Embryonic facial prominence (tissue), 1 donor: ENCODE data around the gene LCP2.

Source experiments
- DNase-seq: peaks from one replicate; pipeline ENCODE4 v3.0.0-alpha.2; 2016; ENCODE audit errors: extremely low spot score

Gene LCP2

DNA sequence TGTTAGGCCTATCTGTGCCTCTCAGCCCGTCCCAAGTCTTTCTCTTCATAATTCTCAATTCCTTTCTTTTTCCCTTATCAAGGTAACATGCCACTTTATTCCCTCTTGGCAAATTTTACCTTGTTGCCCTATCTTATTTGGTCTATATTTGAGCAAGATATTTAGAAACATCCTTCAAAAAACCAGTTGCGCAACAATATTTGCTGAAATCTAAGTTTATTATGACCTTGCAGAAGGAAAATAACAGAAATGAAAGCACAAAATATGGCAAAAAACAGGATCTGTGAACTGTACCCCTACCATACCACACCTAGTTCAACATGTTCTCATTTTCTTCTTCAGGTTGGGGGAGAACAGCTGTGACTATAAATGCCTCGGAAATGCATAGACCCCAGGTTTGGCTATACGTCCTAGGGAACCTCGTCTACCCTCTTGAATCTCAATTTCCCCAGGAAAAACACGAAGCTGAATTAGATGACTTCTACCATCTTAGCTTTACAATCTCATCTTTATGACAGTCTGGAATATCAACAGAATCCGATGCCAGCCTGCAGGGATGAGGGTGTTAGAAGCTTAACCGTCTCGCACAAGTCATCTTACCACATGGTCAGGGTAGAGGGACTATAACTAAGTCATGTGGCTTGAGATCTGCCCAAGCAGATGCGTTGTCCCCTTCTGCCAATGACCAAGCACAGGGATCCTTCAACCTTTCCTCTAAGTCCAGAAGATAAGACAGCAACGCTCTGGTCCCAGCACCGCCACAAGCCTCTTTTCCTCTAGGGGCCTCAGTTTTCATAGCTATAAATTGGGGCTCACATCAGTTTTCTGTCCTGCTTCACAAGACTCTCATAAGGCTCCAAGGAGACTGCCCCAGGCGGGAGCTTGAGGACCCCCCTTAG is 1.3 kb downstream of the LCP2 start:
- no peak for DNase-seq

DNA sequence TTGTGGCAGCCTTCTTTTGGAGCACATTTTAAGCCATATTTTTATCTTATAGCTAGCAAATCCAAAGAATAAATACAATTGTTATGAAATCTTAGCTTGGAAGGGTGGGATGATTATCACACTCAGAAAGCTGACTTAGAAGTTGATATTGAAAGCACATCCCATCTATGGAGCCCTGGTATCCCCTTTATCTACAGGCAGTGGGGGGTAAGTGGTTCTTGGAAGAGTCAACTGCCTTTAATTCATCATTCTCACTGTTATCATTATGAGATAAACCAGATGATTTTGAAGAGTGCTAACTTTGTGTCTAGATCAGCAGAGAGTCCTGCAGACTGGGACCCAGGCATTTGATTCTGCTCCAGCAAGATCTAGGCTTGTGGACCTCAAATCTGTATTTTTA is 3.0 kb downstream of the LCP2 start:
- no peak for DNase-seq

DNA sequence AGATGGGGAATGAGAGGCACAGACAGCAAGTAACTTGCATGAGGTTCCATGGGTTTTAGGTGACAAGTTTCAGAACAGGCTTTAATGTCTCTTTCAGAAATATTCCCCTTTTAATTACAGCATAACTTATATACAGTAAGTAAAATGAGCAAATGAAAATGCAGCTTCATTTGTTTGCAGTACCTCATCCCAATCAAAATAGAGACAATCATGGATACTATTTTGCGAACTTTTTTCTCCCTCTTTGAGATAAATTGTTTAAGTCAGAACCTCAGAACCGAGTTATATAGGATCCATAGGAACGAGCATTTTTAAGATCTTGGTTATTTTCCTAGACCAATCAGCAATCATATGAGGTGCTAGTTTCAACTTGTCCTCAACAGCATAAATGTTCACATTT is 3.5 kb downstream of the LCP2 start:
- DNase-seq = no peak

DNA sequence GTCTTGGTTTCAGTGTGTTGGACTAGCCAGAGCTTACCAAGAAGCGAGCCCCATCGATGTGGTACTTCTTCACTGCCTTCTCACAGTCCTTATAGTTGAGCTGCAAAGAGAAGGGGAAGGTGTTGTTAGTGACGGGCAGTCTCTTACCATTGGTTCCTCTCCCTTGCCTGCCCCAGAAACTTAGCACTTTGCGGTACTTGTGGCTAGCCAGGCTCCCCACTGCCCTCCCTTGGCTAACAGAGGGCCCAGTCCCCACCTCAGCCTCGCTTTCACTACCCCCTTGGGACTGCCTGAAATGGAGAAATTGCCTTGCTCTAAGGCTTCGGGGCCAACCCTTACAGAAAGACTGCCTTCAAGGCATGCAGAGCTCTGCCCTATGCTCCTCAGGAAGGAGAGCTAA is 4.3 kb downstream of the LCP2 start:
- no peak for DNase-seq

DNA sequence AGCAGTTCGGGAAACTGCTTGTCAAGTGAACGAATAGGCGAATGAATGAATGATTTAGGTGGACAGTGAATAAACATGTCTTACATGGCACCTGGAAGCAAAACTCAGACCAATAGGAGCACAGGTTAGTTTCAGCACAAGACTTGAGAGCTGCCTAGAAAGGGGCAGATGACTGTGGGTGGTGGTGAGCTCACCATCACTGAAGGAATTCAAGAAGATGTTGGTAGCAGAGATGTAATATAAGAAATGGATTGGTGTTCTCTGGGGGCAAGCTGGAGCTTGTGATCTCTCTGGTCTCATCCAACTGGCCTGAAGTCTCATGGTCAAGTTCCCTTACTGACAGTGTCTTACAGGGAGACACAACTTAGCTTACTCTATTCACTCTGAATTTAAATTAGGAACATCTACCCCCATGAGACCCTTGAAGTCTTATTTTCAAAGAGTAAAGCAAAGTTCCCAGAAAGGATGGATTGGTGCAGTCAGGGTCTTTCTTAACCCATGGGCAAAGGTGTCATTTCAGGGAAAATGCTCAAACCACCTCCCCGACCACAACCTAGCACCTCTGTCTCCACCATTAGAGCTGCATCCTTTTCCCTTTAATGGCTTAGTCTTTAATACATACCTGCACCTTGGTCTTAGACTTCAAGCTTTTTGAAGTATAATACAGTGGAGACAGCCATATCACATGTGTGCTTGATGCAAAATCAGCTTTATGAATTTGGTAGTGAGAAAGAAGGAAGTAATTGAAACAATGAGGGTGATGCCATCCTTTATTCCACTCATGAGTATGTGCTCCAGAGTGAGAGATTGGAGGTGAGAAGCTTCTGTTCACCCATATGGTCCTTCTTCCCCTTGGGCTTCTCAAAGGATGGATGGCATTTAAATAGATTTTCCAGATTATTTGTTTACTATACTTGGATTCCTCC is 5.1 kb downstream of the LCP2 start:
- no peak for DNase-seq

DNA sequence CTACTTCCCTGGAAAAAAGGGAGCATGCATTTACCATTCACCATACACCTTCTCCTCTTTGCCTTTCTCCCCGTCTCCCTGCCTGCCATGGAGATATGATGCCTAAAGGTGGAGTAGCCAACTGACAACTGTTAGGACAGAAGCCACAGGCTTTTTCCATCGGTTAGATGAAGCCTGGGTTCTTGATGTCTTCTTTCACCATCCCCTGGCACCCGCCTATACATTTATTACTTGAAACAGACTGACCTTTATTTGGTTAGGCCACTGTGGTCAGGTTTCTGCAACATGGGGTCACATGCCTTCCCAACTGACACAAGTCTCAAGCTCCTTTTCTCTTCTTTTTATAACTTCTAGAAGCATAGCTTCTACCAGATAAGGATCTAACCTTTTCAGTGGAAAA is 7.1 kb downstream of the LCP2 start:
- DNase-seq = no peak

DNA sequence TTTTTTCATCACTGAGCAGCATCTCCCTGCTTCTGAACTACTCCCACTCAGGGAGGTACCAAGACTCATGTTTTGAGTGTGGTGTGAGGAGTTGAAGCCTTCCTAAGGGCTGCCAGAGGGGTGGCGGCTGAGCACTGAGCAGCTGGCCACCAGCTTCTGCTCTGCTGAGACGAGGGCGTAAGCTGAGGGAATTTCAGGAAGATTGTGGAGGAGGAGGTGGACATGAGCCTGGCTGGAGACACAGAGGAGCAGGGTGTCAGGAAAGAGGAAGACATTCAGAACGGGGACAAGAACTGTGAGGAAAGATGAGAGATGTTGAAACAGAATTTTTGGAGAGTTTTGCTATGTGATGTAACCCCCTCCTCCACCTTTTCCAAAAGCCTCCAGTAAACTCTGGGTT is 7.8 kb downstream of the LCP2 start:
- DNase-seq = no peak

DNA sequence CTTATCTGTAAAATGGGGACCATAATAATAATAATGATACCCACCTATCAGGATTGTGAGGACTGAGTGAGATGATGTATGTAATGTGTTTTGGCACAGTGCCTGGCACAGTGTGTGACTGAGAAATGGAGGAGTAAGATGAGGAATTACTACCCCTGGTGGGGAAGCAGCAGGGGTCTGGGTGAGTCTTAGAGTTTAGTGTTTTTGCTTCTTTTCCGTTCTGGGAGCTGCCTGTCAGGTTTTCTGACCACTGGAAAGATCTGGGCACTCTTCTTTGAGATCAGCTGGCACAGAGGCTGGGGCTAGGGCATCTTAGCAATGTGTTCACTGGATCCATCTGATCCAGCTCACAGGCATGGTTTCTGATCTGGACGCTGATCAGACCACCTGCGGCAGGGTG is 8.5 kb downstream of the LCP2 start:
- no peak for DNase-seq

DNA sequence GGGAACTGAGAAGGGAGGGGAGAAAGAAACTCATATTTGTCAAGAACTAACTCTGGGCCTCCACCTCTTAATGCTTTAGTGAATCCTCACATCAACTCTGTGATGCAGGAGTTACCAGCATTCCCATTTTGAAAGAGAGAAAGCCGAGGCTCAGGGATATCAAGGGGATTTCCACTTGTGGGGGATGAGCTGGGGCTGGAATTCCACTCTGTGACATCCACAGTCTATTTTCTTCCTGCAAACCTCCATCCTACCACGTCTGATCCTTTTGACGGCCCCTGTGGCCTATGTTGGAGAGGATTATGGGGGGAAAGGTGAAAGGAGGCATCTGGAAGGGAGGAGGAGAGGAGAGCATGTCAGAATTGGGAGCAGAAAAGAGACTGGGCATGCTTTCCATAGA is 9.0 kb downstream of the LCP2 start:
- DNase-seq = no peak

DNA sequence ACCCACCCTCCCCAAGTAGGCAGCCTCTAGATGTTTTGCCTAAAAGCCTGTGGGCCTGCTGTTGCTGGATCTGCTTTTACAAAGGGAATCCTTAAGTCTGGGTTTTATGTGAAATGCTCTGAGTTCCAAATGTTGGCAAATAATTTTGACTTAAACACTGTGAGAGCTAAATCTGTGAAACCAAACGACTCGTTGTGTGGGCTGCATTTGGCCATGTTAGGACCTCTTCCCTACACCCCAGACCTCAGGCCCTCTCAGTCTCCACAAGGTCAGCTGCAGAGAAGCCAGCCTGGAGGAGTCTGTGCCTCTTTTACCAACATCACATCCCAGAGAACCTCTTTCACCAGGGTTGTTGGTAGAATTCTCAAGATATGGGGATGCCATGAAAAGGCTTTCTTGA is 9.4 kb downstream of the LCP2 start:
- DNase-seq = no peak

DNA sequence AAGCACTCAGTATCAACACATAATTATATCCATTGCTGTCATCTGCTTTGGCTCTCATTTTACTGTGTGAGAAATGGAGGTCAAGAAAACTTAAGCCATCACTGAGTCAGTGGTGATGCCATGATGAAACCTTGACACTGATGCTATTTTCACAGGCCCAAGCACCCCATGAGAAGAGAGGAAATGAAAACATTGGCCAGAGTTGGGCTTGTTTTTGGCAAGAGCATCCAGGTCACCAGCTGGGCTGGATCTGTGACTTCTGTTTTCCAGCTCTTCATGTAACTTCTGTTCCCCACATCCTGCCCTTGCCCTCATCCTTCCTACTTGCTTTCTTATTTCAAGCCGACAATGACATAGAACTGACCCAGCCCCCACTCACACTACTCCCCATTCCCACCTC is 10.0 kb downstream of the LCP2 start:
- DNase-seq = no peak

DNA sequence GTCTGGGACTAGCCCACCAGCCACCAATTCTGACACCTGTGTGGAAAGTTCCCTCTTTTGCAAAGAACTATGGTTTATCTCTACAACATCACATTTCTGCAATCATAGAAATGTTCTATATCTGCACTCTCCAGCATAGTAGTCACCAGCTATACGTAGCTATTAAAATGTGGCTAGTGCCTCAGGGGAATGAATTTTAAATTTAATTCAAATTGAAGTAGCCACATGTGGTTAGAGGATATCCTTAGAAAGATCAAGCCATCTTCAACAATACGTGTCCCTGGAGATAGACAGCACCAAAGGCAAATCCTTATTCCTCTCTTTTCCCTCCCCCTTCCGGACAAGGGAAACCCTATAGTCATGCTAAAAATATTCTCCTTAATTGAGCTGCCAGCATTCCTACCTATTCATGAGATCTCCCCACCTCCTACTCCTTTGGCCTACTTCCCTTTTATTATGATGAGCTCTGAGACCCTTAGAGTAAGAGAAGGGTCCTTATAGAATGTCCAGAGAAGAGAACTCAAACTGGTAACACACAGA is 11.1 kb downstream of the LCP2 start:
- no peak for DNase-seq

DNA sequence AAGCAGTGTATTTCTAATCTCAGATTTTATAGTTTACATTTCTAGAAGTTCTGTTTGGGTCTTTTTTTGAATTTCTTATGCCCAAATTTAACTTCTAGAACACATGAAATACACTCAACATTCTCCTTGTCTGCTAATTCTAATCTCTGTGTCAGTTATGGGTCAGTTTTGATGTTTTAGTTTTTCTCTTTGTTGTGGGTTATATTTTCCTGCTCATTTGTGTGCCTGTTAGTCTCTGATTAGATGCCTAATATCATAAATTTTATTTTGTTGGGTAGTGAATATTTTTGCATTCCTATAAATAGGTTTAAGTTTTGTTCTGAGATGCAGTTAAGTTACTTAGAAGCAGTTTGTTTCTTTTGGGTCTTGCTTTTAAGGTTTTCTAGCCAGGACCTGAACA is 12.4 kb downstream of the LCP2 start:
- no peak for DNase-seq

DNA sequence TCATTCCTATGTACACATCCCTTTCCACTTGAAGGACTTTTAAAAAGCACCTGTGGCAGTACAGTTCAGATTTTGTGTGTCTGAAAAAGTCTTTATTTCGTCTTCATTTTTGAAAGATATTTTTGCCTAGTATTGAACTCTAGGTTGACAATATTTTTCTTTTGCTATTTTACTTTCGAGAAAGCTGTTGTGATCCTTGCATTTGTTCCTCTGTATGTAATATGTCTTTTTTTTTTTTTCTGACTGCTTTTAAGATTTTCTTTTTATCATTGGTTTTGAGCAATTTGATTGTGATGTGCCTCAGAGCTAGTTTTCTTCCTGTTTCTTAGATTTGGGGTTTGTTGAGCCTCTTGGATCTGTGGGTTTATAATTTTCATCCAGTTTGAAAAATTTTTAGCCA is 13.3 kb downstream of the LCP2 start:
- DNase-seq = no peak

DNA sequence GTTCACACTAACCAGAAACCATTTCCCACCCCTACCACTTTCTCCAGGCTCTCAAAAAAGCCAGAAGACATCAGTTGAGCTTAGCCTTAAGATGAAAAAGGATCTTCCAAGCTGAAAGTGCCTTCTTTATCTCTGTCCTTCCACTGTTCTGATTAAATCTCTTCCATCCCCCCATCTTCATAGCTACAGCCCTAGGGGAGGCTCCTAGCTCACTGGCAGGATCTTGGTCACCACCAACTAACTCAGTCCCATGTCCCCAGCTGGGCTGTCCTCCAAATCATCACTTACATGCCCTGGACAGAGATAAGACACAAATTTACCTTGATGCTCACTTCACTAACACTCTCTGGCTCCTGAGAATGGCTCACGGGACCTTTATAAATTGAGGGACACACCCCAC is 14.3 kb downstream of the LCP2 start:
- DNase-seq = no peak

DNA sequence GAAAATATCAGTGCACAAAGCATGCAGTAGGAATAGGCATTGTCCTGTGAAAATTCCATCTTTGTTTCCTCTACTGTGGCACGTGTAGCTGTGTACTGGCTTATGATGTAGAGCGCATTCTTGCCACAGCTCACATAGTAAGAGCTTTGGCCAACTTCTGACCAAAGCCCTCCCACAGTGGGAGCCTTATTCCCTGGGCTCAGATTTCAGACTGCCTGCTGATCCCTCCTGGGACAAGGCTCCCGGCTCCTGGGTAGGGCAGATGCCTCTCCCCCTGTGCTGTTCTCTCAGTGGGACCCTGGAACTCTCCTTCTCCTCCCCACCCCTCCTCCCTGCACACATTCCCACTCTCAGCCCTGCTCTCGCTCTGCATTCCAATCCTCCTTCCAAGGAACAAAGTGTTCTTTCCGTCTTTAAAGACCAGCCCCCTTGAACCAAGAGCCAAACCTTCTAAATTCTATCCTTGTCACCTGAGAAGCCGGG is 17.5 kb downstream of the LCP2 start:
- no peak for DNase-seq

DNA sequence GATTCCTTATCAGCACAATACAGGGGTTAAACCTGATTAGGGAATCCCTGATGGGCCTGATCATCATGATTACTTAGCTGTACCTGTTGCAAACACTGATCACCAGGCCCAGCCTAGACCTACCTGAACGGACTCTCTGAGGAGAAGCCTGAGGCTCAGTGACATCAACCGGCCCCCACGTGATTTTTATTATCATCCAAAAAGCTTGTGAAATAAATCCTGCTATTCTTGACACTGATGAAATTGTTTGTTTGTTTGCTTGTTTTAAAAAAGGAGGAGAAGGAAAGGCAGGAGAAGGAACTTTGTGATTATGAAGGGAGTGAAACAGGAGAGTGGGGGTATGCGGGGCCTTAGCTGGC is 18.1 kb downstream of the LCP2 start:
- no peak for DNase-seq

DNA sequence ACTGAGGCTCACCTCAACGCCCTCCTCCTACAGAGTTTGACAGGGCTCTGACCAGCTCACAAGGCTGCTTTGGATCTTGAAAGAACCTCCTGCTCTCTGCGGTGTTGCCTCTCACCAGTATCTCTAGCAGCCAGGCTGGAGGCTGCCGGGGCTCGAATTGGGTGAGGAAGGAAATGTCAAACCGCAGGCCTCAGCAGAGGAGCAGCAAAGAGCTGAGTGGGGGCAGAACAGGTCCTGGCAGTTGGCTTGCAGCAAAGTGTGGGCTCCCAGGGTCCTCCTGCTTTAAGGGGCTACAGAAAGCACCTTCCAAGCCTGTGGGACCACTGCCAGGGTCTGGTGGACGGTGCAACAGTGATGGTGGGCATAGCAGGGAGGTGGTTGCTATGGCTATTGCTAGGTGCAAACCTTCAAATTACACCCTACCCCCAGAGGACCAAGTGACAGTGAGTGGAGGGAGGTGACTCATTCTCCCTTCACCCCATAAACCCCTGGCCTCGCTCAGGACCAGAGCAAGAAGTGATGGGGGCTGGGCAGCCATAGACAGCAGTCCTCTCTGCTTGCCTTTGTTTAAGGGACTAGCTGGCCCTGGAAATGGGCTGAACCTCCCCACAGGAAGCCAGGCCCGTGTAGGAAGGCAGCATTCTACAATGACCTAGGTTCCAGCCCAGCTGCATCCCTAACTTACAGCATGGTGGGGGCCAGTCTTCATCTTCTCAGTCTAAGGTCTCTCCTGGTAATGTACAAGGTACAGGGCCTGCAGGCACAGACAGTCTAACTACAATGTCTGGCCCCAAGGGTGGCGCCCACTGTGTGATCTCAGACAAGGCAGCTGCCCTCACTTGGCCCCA is 18.7 kb downstream of the LCP2 start:
- no peak for DNase-seq

DNA sequence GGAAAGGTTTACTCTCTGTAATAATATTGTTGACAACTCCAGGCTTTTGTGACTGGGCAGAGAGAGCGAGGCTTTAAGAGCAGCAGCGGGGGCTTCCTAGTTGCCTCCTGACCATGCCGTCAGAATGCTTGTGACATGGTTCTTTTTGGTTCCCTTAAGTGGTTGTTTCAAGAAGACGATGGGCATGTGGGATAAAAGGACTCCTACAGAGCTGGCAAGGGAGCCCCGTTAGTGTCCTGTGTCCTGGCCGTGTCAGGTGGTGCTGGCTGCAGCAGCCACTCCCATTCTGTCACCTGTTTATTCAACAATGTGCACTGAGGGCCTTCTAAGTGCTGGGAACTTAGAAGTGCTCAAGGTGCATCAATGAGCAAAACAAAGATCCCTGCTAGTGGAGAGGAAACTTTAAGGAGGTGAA is 19.7 kb downstream of the LCP2 start:
- no peak for DNase-seq

DNA sequence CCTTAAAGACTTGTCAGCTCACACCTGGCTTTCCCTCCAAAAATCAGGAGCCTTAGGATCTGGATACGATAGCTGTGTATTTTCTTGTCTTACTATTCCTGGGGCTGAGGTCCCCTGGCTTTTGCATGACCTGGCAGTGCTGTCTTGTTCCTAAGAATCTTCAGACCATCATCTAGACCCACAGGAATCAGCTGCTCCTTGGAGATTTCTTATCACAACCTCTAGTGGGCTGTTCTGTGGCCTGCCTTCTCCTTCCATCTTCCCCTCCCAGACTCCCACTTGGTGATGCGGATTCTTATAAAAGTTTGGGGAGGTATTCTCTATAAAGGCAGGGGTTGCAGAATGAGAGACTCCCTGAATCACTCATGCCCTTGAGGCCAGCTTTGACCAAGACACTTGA is 21.4 kb downstream of the LCP2 start:
- DNase-seq = no peak

DNA sequence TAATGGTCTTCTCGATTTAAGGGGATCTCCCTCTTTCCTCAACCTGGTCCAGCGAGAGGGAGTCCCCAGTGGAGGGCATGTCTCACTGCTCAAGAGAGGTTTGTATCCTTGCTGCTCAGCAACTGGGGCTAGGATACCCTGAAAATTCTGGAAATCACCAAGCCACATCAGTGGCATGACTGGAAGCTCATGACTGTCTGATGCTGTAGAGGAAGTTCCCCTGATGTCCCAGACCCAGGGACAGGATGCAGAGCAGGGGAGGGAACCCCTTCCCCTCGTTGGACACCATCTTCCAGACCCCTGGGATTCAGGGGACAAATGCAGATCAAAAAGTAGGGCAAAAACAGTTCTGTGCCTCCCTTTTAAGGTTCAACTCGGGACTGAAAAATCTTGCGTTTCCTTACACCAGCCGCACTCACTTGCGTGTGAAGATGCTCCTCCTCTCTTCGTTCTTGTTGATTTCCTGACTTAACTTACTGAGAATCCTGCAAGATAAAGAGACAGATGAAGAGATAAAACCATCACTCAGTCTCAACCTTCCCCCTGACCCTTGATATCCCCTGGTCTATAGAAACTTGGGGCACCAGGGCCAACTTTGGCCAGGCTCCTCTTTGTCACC is 22.1 kb downstream of the LCP2 start:
- no peak for DNase-seq
